NCI-H446 treated with DMSO at 0.1 percent for 48 hours (cell line): ENCODE data around the gene DDIT3.
A peak's percentile ranks its signal among the peaks of the same experiment; 100 is the strongest.
"Not testable (repeated sequence)": the region's sequence is repeated elsewhere in the genome, so short reads cannot be mapped to it uniquely, and the experiment has no call there.

Experiments
- DNase-seq: peaks from one replicate; lab custom pipeline; 2025; lab: John Stamatoyannopoulos, UW

DDIT3 gene, protein sequence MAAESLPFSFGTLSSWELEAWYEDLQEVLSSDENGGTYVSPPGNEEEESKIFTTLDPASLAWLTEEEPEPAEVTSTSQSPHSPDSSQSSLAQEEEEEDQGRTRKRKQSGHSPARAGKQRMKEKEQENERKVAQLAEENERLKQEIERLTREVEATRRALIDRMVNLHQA

GRCh38 chr12:57520053-57520818 lies at the start of gene DDIT3:
Gene DDIT3 (minus strand): TSS chr12:57520514. CDS start chr12:57517406, 3,108 bp downstream.
- peak; percentile 96 for DNase-seq

GRCh38 chr12:57569858-57570257 lies 49.5 kb upstream of the DDIT3 start:
- DNase-seq, result no peak

DNA sequence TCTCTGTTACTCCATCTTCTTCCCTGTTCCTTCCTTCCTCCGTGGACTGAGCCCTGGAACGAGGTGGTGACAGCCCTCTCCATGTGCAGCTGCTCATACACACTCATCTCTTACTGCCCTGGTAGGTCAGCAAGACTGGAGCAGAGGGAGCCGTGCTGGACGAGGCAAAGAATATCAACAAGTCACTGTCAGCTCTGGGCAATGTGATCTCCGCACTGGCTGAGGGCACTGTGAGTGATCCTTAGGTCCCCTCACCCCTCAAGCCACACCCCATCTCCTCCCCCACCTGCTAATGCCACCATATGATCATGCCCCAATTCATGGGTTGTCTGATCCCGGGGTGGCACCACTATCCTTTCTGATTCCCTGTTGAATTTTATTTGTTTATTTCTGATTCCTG lies 48.5 kb upstream of the DDIT3 start:
- DNase-seq, result no peak

GRCh38 chr12:57564178-57564740 lies 43.9 kb upstream of the DDIT3 start:
- DNase-seq, result no peak

DNA sequence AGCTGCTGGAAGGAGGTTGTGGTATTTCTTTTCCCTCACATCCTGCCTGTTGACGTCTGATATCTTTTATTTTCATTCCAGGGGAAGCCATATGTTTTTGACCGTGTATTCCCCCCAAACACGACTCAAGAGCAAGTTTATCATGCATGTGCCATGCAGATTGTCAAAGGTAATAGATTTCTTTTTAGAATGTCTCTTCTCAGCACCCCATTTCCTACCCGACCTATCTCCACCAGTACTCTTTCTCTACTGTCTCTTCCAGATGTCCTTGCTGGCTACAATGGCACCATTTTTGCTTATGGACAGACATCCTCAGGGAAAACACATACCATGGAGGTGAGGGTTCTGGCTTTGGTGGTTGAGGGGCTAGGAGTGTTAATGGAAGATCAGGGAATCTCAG lies 43.0 kb upstream of the DDIT3 start:
- no peak for DNase-seq

- DNase-seq, result not testable (repeated sequence)
These were observed 40.8 kb upstream of the DDIT3 start for GRCh38 chr12:57561117-57561516.

DNA sequence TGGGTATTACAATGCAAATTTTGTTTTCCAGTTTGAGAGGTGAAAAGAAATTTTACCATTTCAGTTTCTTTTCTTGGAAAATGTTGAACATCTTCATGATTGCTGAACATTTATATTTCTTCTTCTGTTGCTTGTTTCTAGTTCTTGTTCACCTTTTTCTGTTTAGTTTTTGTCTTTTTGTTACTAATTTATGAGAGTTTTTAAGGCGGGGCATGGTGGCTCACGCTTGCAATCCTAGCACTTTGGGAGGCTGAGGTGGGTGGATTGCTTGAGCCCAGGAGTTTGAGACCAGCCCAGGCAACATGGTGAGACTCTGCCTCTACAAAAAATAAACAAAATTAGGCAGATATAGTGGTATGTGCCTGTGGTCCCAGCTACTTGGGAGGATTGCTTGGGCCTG lies 40.2 kb upstream of the DDIT3 start:
- DNase-seq, result no peak

- no peak for DNase-seq
These were observed 38.5 kb upstream of the DDIT3 start for GRCh38 chr12:57558864-57559263.

DNA sequence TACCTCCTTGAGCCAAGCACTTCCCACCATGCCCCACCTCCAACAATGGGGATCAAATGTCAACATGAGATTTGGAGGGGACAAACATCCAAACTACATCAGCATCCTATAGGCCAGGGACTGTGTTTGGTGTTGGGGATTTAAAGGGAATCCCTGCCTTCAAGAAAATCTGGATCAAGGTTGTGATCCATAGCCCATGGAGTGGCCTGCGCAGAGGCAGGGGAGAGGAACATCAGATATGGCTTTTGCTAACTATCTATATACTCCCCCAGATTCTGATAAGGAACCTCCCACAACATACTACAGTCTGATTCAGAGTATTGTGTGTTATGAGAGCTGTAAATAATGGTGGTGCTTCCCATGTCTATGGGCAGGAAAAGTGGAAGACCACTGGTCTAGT lies 34.6 kb upstream of the DDIT3 start:
- no peak for DNase-seq

- DNase-seq, result no peak
These were observed 34.1 kb upstream of the DDIT3 start for GRCh38 chr12:57554453-57554852.

GRCh38 chr12:57553343-57554202 lies 33.3 kb upstream of the DDIT3 start:
- DNase-seq, result no peak

DNA sequence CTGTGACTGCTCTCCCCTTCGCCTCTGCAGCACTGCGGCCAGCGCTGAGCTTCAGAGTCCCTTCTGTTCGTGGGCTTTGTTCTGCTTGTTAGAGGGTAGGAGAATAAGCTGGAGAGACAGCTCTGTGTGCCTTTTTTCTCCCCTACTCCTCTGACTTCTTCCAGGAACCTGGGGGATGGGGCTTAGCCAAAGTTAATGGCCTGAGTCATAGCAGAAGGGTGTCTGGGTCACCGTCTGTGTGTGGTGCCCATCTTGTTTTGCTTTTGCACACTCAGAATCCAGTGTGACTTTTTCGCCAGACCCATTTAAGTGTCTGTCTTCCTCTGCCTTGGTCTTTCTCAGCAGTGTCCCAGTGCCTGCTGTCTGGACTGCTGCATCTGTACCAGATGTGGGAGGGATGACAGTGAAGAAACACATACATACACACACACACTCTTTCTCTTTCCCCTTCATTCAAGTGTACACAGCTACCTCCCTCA lies 32.6 kb upstream of the DDIT3 start:
- DNase-seq, result no peak

DNA sequence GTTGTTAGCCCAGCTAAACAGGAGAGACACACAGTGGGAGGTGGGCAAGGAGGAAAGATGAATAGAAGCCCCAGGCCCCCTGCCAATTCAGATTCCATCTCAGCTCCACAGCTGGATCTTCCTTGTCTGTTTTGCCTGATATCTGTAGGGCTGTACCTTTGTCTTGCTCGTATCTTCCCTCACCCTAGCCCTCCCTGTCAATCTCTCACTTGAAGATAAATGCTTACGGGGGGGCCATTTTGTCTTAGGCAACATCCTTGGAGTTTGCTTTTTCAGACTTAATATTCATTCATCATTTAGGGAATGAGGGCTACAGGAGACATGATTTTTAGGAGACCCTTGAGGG lies 32.0 kb upstream of the DDIT3 start:
- DNase-seq, result no peak

GRCh38 chr12:57551637-57552305 lies 31.5 kb upstream of the DDIT3 start:
- DNase-seq, result no peak

GRCh38 chr12:57550641-57551549 lies 30.6 kb upstream of the DDIT3 start:
- DNase-seq, result no peak

DNA sequence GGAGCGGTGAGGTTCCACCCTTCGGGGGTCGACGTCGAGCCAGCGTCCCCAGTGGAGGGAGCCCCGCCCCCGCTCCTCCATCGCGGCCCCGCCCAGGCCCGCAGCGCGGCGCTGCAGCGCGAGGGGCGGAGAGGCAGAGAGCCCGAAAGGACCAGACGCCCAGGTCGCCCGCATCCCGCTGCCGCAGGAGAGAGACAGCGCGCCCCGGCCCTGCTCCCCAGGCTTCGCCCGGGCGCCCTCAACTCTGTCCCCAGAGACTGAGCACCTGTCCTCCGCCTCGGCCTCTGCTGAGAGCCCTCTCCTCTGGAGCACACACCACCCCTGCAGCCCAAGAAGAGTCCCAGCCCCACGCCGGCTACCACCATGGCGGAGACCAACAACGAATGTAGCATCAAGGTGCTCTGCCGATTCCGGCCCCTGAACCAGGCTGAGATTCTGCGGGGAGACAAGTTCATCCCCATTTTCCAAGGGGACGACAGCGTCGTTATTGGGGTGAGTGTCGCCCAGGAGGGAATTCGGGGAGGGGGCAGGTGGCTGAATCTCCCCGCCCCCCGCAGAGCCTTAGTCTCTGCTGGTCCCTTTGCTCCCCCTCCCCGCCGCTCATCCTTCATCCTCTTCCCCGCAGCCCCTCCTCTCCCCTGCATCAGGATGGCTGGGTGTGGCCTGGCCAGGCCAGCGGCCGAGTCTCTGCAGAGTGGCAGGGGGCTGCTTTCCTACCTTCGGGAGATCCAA lies 29.8 kb upstream of the DDIT3 start, which contains the start of gene KIF5A:
Gene KIF5A (plus strand): TSS at position 136 of the 732 bp plus-strand sequence. CDS start 228 bp downstream, at position 364.
- DNase-seq, result no peak

GRCh38 chr12:57549203-57549908 lies 29.0 kb upstream of the DDIT3 start:
- DNase-seq, result no peak

GRCh38 chr12:57548488-57548887 lies 28.2 kb upstream of the DDIT3 start:
- DNase-seq, result no peak

DNA sequence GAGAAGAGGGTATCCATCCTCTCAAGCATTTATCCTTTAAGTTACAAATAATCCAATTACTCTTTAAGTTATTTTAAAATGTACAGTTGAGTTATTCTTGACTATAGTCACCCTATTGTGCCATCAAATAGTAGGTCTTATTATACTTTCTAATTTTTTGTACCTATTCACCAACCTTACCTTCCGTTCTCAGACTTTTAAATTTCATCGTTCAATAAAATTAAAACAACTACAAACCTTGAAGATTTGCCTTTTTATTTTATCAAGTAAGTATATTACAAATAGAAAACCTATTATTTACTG lies 27.6 kb upstream of the DDIT3 start:
- DNase-seq, result no peak
